HG02885 (cell line): Measurements from ENCODE around the gene CALHM5.
A peak's percentile ranks its signal among the peaks of the same experiment; 100 is the strongest.

Experiments
- ATAC-seq: cut with Tn5 transposase; IDR thresholded peaks from one replicate; pipeline ENCODE4 v1.9.1; 2021; ENCODE audit warnings: mild to moderate bottlenecking; ENCODE audit not compliant: unreplicated experiment, poor library complexity

Gene CALHM5

GRCh38 chr6:116543149-116543548 is 31.7 kb downstream of the CALHM5 start:
- no peak for ATAC-seq

- ATAC-seq = no peak
These were observed 34.2 kb downstream of the CALHM5 start, which contains the start of gene TRAPPC3L for GRCh38 chr6:116545651-116546050. Gene TRAPPC3L (minus strand): TSS chr6:116545684. CDS start chr6:116545514, 170 bp downstream.

- no peak for ATAC-seq
These were observed 35.9 kb downstream of the CALHM5 start for GRCh38 chr6:116547358-116547757.

GRCh38 chr6:116550796-116551195 is 39.4 kb downstream of the CALHM5 start:
- no peak for ATAC-seq

GRCh38 chr6:116553451-116553850 is 42.0 kb downstream of the CALHM5 start, which contains the start of gene CALHM4:
Gene CALHM4 (plus strand): TSS chr6:116553751. CDS start chr6:116553794, 43 bp downstream.
- no peak for ATAC-seq

- ATAC-seq = no peak
These were observed 44.6 kb downstream of the CALHM5 start for GRCh38 chr6:116556065-116556464.

- ATAC-seq = no peak
These were observed 45.5 kb downstream of the CALHM5 start for GRCh38 chr6:116556814-116557415.

- no peak for ATAC-seq
These were observed 46.5 kb downstream of the CALHM5 start for GRCh38 chr6:116557893-116558292.

GRCh38 chr6:116560130-116560529 is 48.7 kb downstream of the CALHM5 start:
- ATAC-seq = no peak

GRCh38 chr6:116561377-116562018 is 50.1 kb downstream of the CALHM5 start:
- ATAC-seq = peak; percentile 78

GRCh38 chr6:116562019-116562403 is 50.6 kb downstream of the CALHM5 start:
- no peak for ATAC-seq

GRCh38 chr6:116562614-116563013 is 51.2 kb downstream of the CALHM5 start:
- no peak for ATAC-seq

- ATAC-seq = no peak
These were observed 52.4 kb downstream of the CALHM5 start for GRCh38 chr6:116563830-116564229.

GRCh38 chr6:116564311-116564710 is 52.9 kb downstream of the CALHM5 start:
- ATAC-seq = no peak

- ATAC-seq = no peak
These were observed 53.8 kb downstream of the CALHM5 start for GRCh38 chr6:116564921-116565872.

- no peak for ATAC-seq
These were observed 56.7 kb downstream of the CALHM5 start for GRCh38 chr6:116568111-116568510.

GRCh38 chr6:116568821-116569755 is 57.6 kb downstream of the CALHM5 start:
- ATAC-seq = no peak

- ATAC-seq = peak; percentile 94
These were observed 59.6 kb downstream of the CALHM5 start, which contains the start of gene RWDD1 for GRCh38 chr6:116570856-116571682. Gene RWDD1 (plus strand): TSS chr6:116571504. CDS start chr6:116571583, 79 bp downstream.

GRCh38 chr6:116571683-116572000 is 60.2 kb downstream of the CALHM5 start:
- no peak for ATAC-seq
